CD4-positive, alpha-beta T cell (primary cell): ENCODE measurements around the gene NUDT4B. TPM values are rescaled to one million over a fixed set of nuclear protein-coding genes. Genes with fewer than 3 reads are reported as not detected.
"Not testable (repeated sequence)": the region's sequence is repeated elsewhere in the genome, so short reads cannot be mapped to it uniquely, and the experiment has no call there.

Source experiments
- ATAC-seq: fragments of 200-7000 bp; cut with Tn5 transposase; one replicate; pipeline ENCODE4 v1.10.0; 2022; ENCODE audit warnings: mild to moderate bottlenecking; ENCODE audit not compliant: poor library complexity
- CTCF ChIA-PET: fragments of 350-600 bp; sonication (Branson Sonifier 250); formaldehyde crosslinking; loops from one replicate; lab custom pipeline; 2021; ENCODE audit warnings: antibody characterized with exemption, inconsistent platforms; lab: Charles Lee
- POLR2A ChIA-PET: fragments of 350-600 bp; sonication (Branson Sonifier 250); formaldehyde crosslinking; loops from one replicate; lab custom pipeline; 2021; ENCODE audit warnings: antibody characterized with exemption, inconsistent platforms; lab: Charles Lee
- DNase-seq, 14 experiments: peaks; one replicate each; pipeline ENCODE4 v3.0.0-alpha.2; 2013 to 2020; ENCODE audit warnings: mixed read lengths in 2 of 14
- H3K27ac ChIP-seq, 2 donors: one replicate each; pipeline versions ENCODE4 v1.5.1 to v1.7.0; 2013; ENCODE audit warnings: low read length in 2 of 2, low read depth in 1 of 2, mild to moderate bottlenecking in 1 of 2
- H3K27me3 ChIP-seq, 2 experiments: 1 replicate in 1 of 2; 2 replicates in 1 of 2; pipeline versions ENCODE4 v1.6.1 to v1.7.0; 2013; ENCODE audit warnings: low read length in 2 of 2, control low read depth in 1 of 2, mild to moderate bottlenecking in 1 of 2, moderate library complexity in 1 of 2; ENCODE audit not compliant: insufficient read depth in 2 of 2, control insufficient read depth in 1 of 2
- H3K36me3 ChIP-seq: one replicate; pipeline ENCODE4 v1.6.1; 2013; ENCODE audit warnings: low read length, control low read depth; ENCODE audit not compliant: insufficient read depth
- H3K4me1 ChIP-seq: one replicate; pipeline ENCODE4 v1.6.1; 2013; ENCODE audit warnings: low read length, control low read depth; ENCODE audit not compliant: insufficient read depth
- H3K4me3 ChIP-seq: one replicate; pipeline ENCODE4 v1.5.1; 2013; ENCODE audit warnings: mild to moderate bottlenecking, low read length, moderate library complexity
- H3K9me3 ChIP-seq, 2 experiments: 1 replicate in 1 of 2; 2 replicates in 1 of 2; pipeline versions ENCODE4 v1.6.1 to v1.7.0; 2013; ENCODE audit warnings: low read length in 2 of 2, mild to moderate bottlenecking in 2 of 2, control low read depth in 1 of 2, moderate library complexity in 1 of 2; ENCODE audit not compliant: control insufficient read depth in 1 of 2, insufficient read depth in 1 of 2
- H3K27ac Mint-ChIP-seq: one replicate; pipeline ENCODE4 v1.8.0; 2020; ENCODE audit warnings: mixed read lengths
- H3K27me3 Mint-ChIP-seq: one replicate; pipeline ENCODE4 v1.8.0; 2021; ENCODE audit warnings: mixed read lengths
- H3K36me3 Mint-ChIP-seq: one replicate; pipeline ENCODE4 v1.8.0; 2021; ENCODE audit warnings: low read depth, mixed read lengths
- H3K4me1 Mint-ChIP-seq: one replicate; pipeline ENCODE4 v1.8.0; 2021; ENCODE audit warnings: low read depth, mixed read lengths
- H3K4me3 Mint-ChIP-seq: one replicate; pipeline ENCODE4 v1.8.0; 2020; ENCODE audit warnings: mild to moderate bottlenecking, mixed read lengths
- H3K9me3 Mint-ChIP-seq: one replicate; pipeline ENCODE4 v1.8.0; 2020; ENCODE audit warnings: mixed read lengths
- intact Hi-C, 2 experiments: fragments of 100-400 bp; cut with DNase I in 1 of 2; cut with micrococcal nuclease in 1 of 2; formaldehyde crosslinking; loops; one replicate each; pipeline versions ENCODE4 v1.15.1 to v1.9.0; 2023 to 2025; cut with DNase I, micrococcal nuclease
- total RNA-seq, 174 experiments: library from RNA in 2 of 174; stranded (reverse) in 2 of 174; gene quantifications; one replicate each; pipeline ENCODE4 v1.2.3 and lab custom pipeline; 2021 to 2026

The NUDT4B gene
- total RNA-seq, 2 experiments from 2014 or later = 0.42 TPM; not detected in 1

DNA sequence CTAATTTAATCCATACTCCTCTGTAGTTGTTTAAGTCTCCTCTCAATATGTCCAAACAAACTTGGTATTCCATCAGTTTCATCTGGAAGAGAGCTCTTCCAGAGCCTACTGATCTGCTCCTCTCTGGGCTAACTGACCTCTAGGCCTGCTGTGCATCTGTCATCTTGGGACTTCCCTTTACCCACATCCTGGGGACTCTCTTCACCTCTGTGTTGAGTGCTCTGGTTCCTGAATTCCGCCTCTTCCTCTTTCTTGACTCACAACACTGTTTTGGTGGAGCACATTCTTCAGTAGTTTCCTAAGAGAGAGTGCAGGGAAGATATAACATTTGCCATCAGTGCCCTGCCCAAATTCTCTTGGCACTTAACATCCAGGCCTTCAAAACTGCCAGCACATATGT is 13.0 kb upstream of the NUDT4B start:
- CTCF ChIA-PET, H3K27ac Mint-ChIP-seq, DNase-seq, H3K36me3 ChIP-seq, H3K27me3 Mint-ChIP-seq, H3K36me3 Mint-ChIP-seq, H3K4me1 ChIP-seq, H3K27me3 ChIP-seq, H3K4me3 Mint-ChIP-seq, intact Hi-C loops, POLR2A ChIA-PET, H3K4me3 ChIP-seq, H3K9me3 Mint-ChIP-seq, H3K27ac ChIP-seq, H3K4me1 Mint-ChIP-seq, H3K9me3 ChIP-seq: not testable (repeated sequence)
- ATAC-seq = peak; percentile 46

GRCh38 chr1:148738667-148739066 is 9.9 kb upstream of the NUDT4B start:
- H3K4me3 Mint-ChIP-seq, H3K9me3 ChIP-seq, DNase-seq, H3K27ac ChIP-seq, POLR2A ChIA-PET, H3K4me3 ChIP-seq, H3K27ac Mint-ChIP-seq, H3K36me3 Mint-ChIP-seq, H3K27me3 ChIP-seq, H3K4me1 Mint-ChIP-seq, ATAC-seq, intact Hi-C loops, H3K36me3 ChIP-seq, H3K9me3 Mint-ChIP-seq, CTCF ChIA-PET, H3K4me1 ChIP-seq, H3K27me3 Mint-ChIP-seq: not testable (repeated sequence)

DNA sequence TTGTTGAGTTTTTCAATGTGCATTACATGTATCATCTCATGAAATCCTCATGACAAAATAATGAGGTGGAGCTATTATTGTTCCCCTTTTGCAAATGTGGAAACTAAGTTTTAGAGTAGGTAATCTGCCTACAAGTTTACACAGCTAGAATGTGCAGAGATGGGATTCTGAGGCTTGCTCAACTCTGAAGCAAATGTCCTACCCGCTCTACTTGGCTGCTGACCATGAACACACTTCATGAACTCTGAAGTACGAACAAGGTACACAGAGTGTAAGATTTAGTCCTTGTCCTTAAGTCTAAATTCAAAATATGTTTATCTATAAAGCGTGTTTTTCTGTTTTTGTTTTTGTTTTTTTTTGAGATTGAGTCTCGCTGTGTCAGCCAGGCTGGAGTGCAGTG is 5.4 kb upstream of the NUDT4B start:
- H3K27me3 ChIP-seq, H3K27ac ChIP-seq, H3K27ac Mint-ChIP-seq, H3K4me3 Mint-ChIP-seq, H3K9me3 Mint-ChIP-seq, H3K27me3 Mint-ChIP-seq, CTCF ChIA-PET, DNase-seq, POLR2A ChIA-PET, H3K4me3 ChIP-seq, ATAC-seq, H3K36me3 Mint-ChIP-seq, H3K9me3 ChIP-seq, H3K36me3 ChIP-seq, H3K4me1 ChIP-seq, H3K4me1 Mint-ChIP-seq, intact Hi-C loops: not testable (repeated sequence)

DNA sequence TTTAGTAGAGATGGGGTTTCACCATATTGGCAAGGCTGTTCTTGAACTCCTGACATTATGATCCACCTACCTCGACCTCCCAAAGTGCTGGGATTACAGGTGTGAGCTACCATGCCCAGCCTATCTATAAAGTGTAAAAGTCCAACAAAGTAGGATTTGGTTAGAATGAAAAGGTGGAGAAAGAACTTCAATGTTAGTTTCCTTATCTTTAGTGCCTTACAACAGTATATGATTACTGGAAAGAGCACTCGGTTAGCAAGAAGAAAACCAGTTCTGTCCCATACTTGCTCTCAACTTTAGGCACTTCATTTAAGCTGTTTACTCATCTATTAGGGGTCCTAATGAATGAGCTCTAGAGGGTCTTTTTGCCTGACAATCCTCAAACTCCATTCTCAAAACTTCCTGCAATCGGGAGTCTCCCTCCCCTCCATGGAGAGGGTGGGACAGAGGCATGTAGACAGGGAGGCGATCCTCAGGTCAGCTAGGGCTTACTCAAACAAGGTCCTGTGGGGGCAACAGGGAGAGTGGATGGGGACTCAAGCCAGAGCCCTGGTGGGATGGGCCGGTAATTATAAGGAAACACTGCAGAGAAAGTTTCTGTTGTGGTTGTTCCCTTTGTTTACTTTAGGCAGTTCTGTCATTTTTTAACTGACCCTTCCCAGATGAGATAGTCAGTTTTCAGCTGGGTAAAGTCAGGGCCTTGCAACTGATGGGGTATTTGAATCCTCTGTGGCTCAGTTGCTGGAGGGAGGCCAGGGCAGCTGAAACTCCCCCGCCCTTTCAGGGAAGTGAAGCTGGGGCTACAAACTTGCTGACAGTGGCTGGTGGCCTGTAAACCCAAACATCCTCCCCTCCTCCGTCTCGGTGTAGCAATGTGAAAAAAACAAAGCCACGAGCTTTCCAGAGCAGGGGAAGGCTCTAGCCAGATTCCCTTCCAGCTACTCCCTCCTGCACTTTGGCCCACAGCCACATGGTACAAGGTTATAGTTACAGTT is 4.6 kb upstream of the NUDT4B start:
- H3K4me3 ChIP-seq, H3K4me1 ChIP-seq, H3K9me3 Mint-ChIP-seq, H3K27ac ChIP-seq, H3K36me3 ChIP-seq, H3K9me3 ChIP-seq, H3K36me3 Mint-ChIP-seq, H3K27ac Mint-ChIP-seq, DNase-seq, H3K27me3 Mint-ChIP-seq, ATAC-seq, H3K4me1 Mint-ChIP-seq, CTCF ChIA-PET, POLR2A ChIA-PET, H3K27me3 ChIP-seq, intact Hi-C loops, H3K4me3 Mint-ChIP-seq: not testable (repeated sequence)

GRCh38 chr1:148749335-148749681 is 734 bp downstream of the NUDT4B start:
- ATAC-seq = peak; percentile 97
- H3K36me3 Mint-ChIP-seq, H3K4me1 ChIP-seq, H3K4me3 Mint-ChIP-seq, H3K27ac ChIP-seq, DNase-seq, intact Hi-C loops, H3K9me3 ChIP-seq, H3K27ac Mint-ChIP-seq, H3K4me1 Mint-ChIP-seq, H3K27me3 ChIP-seq, H3K4me3 ChIP-seq, POLR2A ChIA-PET, CTCF ChIA-PET, H3K9me3 Mint-ChIP-seq, H3K27me3 Mint-ChIP-seq, H3K36me3 ChIP-seq: not testable (repeated sequence)

GRCh38 chr1:148756231-148756630 is 7.7 kb downstream of the NUDT4B start:
- ATAC-seq = not testable (repeated sequence)

DNA sequence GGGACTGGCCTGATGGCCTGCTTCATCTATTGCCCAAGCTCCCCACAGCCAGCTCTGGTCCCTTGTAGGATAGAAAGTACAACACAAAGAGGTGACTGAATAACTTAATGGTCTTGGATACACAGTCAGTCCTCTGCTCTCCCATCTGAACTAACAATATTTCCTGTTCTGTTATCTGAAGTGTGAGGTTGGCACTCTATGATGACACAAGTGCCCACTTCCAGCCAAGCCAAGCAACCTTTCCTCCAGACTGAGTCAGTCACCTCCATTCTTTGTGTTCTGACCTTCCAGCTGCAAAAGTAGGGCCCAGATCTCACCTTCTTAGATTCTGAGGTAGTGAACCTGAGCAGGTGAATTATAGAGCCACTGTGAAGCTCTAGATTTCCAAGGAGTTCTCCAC is 8.9 kb downstream of the NUDT4B start:
- H3K4me3 Mint-ChIP-seq, H3K4me3 ChIP-seq, H3K27ac Mint-ChIP-seq, POLR2A ChIA-PET, H3K9me3 ChIP-seq, H3K9me3 Mint-ChIP-seq, H3K4me1 ChIP-seq, intact Hi-C loops, H3K36me3 Mint-ChIP-seq, DNase-seq, H3K27me3 Mint-ChIP-seq, ATAC-seq, H3K27me3 ChIP-seq, H3K27ac ChIP-seq, H3K4me1 Mint-ChIP-seq, H3K36me3 ChIP-seq, CTCF ChIA-PET: not testable (repeated sequence)

More at GRCh38 chr1:148756231-148756630, 7.7 kb downstream of the NUDT4B start:
- H3K36me3 Mint-ChIP-seq, H3K27me3 Mint-ChIP-seq, H3K4me3 ChIP-seq, H3K9me3 ChIP-seq, intact Hi-C loops, H3K4me1 Mint-ChIP-seq, H3K27ac ChIP-seq, H3K9me3 Mint-ChIP-seq, H3K4me3 Mint-ChIP-seq, H3K4me1 ChIP-seq, H3K27me3 ChIP-seq, CTCF ChIA-PET, H3K27ac Mint-ChIP-seq, DNase-seq, POLR2A ChIA-PET, H3K36me3 ChIP-seq: not testable (repeated sequence)
